Vagina (tissue), 2 donors: Measurements from ENCODE around the gene CLN6. TPM values are rescaled to one million over a fixed set of nuclear protein-coding genes. Genes with fewer than 3 reads are reported as not detected.

Experiments
- DNase-seq, 2 donors: peaks; one replicate each; pipeline ENCODE4 v3.0.0-alpha.2; 2017; ENCODE audit errors: extremely low spot score in 2 of 2
- H3K27ac ChIP-seq: fragments of 200-600 bp; sonication (generic); one replicate; pipeline ENCODE4 v1.5.1; 2019
- H3K27me3 ChIP-seq: fragments of 200-600 bp; sonication (generic); one replicate; pipeline ENCODE4 v1.5.1; 2019
- H3K36me3 ChIP-seq, 2 donors: fragments of 200-600 bp; sonication (generic); one replicate each; pipeline ENCODE4 v1.5.1; 2017 to 2019
- H3K4me1 ChIP-seq: fragments of 200-600 bp; sonication (generic); one replicate; pipeline ENCODE4 v1.5.1; 2019
- H3K4me3 ChIP-seq, 2 donors: fragments of 200-600 bp; sonication (generic); 1 replicate in 1 of 2; 2 replicates in 1 of 2; pipeline ENCODE4 v1.5.1; 2016 to 2019
- H3K9me3 ChIP-seq: fragments of 200-600 bp; sonication (generic); one replicate; pipeline ENCODE4 v1.5.1; 2019
- POLR2A ChIP-seq, 2 donors: fragments of 450-650 bp; IDR thresholded peaks; one replicate each; pipeline ENCODE4 v1.6.1; 2017; ENCODE audit warnings: antibody characterized with exemption in 2 of 2, mild to moderate bottlenecking in 2 of 2, moderate library complexity in 2 of 2
- POLR2AphosphoS5 ChIP-seq, 2 donors: sonication (generic); formaldehyde crosslinking; IDR thresholded peaks; one replicate each; pipeline ENCODE4 v1.9.0; 2017; ENCODE audit warnings: antibody characterized with exemption in 2 of 2, mild to moderate bottlenecking in 2 of 2, low read depth in 1 of 2; ENCODE audit not compliant: insufficient read depth in 1 of 2
- intact Hi-C: fragments of 100-400 bp; cut with DNase I; formaldehyde crosslinking; loops from one replicate; pipeline ENCODE4 v1.15.1; 2023
- total RNA-seq: library from RNA; depleted of rRNA; stranded (reverse); fragments of >200 nt; gene quantifications from one replicate; pipeline ENCODE4 v1.2.3, GENCODE V29; 2016
- TF ChIP-seq, protein P1 (sequence below), 3 experiments: fragments of 450-650 bp in 2 of 3; fragments of 200-600 bp in 1 of 3; sonication (generic) in 1 of 3; IDR thresholded peaks; one replicate each; pipeline ENCODE4 v1.5.1; 2017 to 2019; ENCODE audit warnings: antibody characterized with exemption in 3 of 3, mild to moderate bottlenecking in 2 of 3, moderate library complexity in 2 of 3

Gene CLN6
- 23.3 TPM for total RNA-seq

DNA sequence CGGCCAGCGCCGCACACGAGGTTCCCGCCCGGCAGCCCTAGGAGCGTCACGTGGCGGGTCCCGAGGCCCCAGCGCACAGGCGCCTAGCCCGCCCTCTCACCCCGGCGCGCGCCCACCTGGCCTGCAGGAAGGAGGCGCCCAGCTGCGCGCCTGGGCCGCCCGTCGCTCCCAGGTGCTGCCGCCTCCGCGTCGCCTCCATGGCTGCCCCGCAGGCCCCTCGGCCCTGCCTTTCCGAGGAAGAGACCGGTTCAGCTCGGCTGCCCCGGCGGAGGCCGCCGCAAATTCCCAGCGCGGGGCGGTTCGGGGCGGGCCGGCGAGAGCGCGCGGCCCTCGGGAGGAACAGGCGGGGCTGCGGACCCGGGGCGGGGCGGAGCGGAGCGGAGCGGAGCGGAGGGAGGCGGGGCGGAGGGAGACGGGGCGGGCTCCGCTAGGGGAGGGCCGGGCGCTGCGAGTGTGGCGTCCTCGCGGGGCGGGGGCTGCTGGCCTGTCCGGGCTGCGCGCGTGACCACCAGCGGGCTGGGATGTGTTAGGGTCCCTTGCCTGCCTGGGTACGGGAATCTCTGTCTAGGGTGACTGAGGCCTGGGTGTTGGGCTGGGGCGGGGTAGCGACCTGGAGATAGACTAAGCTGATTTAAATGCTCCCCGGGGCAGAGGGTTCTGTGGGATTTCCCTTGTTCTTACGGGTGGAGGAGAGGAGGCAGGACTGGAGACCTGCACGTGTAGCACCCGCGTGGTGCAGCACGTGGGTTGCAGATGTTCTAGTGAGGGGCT, at the start of gene CLN6:
Gene CLN6, minus strand, starts transcription at position 343 of the 771 bp plus-strand sequence. Its CDS starts 144 bp downstream, at position 199.
- Histone ChIP-seq H3K36me3 (no peaks in the 10 kb centered on the region), H3K27ac (peak within 1 kb of the TSS; percentile 93), H3K4me3 (peak within 1 kb of the TSS; percentile 75 to 91), H3K4me1 (peaks cover 29% of the 10 kb centered on the region), H3K9me3 (no peaks in the 10 kb centered on the region), H3K27me3 (no peaks in the 10 kb centered on the region)
- DNase-seq, result peak; percentile 82 to 93
- intact Hi-C loops, result no loop called here
- TF ChIP-seq POLR2AphosphoS5 (IDR thresholded peaks at IDR 0.05; ENCODE audit: insufficient read depth in 1 of 2, low read depth in 1 of 2), result peak in 1 of 2 donors; percentile 57
- peak in 1 of 2 donors; percentile 14 for TF ChIP-seq POLR2A (IDR thresholded peaks at IDR 0.05)
- TF ChIP-seq, protein P1, sequence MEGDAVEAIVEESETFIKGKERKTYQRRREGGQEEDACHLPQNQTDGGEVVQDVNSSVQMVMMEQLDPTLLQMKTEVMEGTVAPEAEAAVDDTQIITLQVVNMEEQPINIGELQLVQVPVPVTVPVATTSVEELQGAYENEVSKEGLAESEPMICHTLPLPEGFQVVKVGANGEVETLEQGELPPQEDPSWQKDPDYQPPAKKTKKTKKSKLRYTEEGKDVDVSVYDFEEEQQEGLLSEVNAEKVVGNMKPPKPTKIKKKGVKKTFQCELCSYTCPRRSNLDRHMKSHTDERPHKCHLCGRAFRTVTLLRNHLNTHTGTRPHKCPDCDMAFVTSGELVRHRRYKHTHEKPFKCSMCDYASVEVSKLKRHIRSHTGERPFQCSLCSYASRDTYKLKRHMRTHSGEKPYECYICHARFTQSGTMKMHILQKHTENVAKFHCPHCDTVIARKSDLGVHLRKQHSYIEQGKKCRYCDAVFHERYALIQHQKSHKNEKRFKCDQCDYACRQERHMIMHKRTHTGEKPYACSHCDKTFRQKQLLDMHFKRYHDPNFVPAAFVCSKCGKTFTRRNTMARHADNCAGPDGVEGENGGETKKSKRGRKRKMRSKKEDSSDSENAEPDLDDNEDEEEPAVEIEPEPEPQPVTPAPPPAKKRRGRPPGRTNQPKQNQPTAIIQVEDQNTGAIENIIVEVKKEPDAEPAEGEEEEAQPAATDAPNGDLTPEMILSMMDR (IDR thresholded peaks at IDR 0.05), result no peak

DNA sequence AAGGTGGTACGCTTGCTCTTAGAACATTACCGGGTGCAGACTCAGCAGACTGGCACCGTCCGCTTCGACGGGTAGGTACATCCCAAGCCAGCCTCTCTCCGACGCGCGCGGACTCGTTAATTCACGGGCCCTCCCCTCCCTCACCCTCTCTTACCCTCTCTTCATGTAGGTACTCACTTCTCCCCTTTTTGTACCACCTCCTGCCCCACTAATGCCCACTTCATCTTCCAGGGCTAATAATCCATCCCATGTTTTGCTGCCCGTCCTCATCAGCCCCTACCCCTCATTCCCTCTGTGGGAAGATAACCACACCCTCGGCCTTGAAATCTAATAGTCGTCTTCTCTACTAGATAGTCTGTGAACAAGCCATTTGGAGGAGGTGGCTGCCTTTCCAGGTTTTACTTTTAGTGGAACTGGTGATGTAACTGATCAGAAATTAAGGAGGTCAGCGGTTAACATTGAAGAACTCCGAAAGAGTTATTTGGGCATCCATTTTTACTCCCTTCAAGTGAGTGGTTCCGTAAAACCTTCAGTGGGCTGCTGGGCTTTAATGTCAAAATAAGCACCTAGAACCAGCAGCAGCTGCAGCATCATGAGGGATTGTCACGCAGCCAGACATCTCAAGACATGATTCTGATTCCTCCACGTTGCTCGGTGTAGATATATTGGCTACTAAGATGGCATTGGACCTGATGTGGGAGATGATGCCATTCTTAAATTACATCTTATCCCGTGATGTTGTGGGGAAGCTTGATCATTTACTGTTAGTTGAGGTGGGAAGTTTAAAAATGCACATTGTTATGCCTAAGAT, 49.3 kb upstream of the CLN6 start:
- TF ChIP-seq POLR2A (IDR thresholded peaks at IDR 0.05) (no peak), POLR2AphosphoS5 (IDR thresholded peaks at IDR 0.05; ENCODE audit: insufficient read depth in 1 of 2, low read depth in 1 of 2) (no peak)
- TF ChIP-seq, protein P1 (IDR thresholded peaks at IDR 0.05), result no peak
- intact Hi-C loops, result no loop called here
- DNase-seq, result no peak
- Histone ChIP-seq H3K4me1 (peaks cover 61% of the 10 kb centered on the region), H3K36me3 (no peaks in the 10 kb centered on the region), H3K27me3 (no peaks in the 10 kb centered on the region), H3K9me3 (no peaks in the 10 kb centered on the region), H3K27ac (peak overlapping the region; percentile 99), H3K4me3 (peak overlapping the region; percentile 82 to 91)

DNA sequence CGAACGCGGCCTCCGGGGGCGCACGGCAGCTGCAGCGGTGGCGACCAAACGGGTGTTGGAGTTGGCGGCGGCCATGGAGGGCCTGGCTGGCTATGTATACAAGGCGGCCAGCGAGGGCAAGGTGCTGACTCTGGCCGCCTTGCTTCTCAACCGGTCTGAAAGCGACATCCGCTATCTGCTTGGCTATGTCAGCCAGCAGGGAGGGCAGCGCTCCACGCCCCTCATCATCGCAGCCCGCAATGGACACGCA, 48.7 kb upstream of the CLN6 start:
- no peak for DNase-seq
- intact Hi-C loops, result no loop called here
- Histone ChIP-seq H3K9me3 (no peaks in the 10 kb centered on the region), H3K27ac (peak overlapping the region; percentile 99), H3K36me3 (no peaks in the 10 kb centered on the region), H3K27me3 (no peaks in the 10 kb centered on the region), H3K4me3 (peak overlapping the region; percentile 82 to 91), H3K4me1 (peaks cover 57% of the 10 kb centered on the region)
- TF ChIP-seq, protein P1 (IDR thresholded peaks at IDR 0.05), result peak in 1 of 3 experiments; percentile 20
- TF ChIP-seq POLR2A (IDR thresholded peaks at IDR 0.05) (no peak), POLR2AphosphoS5 (IDR thresholded peaks at IDR 0.05; ENCODE audit: insufficient read depth in 1 of 2, low read depth in 1 of 2) (no peak)

GRCh38 chr15:68277603-68278344, 48.2 kb upstream of the CLN6 start, which contains the start of gene FEM1B:
TSS of gene FEM1B (plus strand) at chr15:68277745. CDS start at chr15:68278418, 673 bp downstream.
- TF ChIP-seq, protein P1 (IDR thresholded peaks at IDR 0.05), result peak in 1 of 3 experiments; percentile 21
- TF ChIP-seq POLR2A (IDR thresholded peaks at IDR 0.05) (peak in 1 of 2 donors; percentile 43), POLR2AphosphoS5 (IDR thresholded peaks at IDR 0.05; ENCODE audit: insufficient read depth in 1 of 2, low read depth in 1 of 2) (peak; percentile 93 to 98)
- Histone ChIP-seq H3K27me3 (no peaks in the 10 kb centered on the region), H3K27ac (peak within 1 kb of the TSS; percentile 99), H3K9me3 (no peaks in the 10 kb centered on the region), H3K36me3 (no peaks in the 10 kb centered on the region), H3K4me3 (peak within 1 kb of the TSS; percentile 82 to 91), H3K4me1 (peaks cover 57% of the 10 kb centered on the region)
- DNase-seq, result peak in 1 of 2 donors; percentile 96
- intact Hi-C loops, result no loop called here
